ENCODE results near the gene FHIT. TPM values are rescaled to one million over a fixed set of nuclear protein-coding genes. Genes with fewer than 3 reads are reported as not detected.

The FHIT gene
- total and polyA plus RNA-seq, 2 experiments from 2014 or later, result 0.22 to 0.90 TPM

- H3K4me2 ChIP-seq (ENCODE audit: unreplicated experiment), result no peak overlapping the region
- WGBS, 2 experiments (ENCODE audit: low coverage in 1 of 2, low lambda C conversion rate in 2 of 2, missing lambda C conversion rate in 2 of 2), result 54 to 65% methylated on average over 2 of the region's 2 CpGs
- H4K20me1 ChIP-seq (ENCODE audit: insufficient read depth), result no peaks in the 10 kb centered on the region
- no peaks in the 10 kb centered on the region for H3K79me2 ChIP-seq (ENCODE audit: insufficient read depth)
- H3K36me3 ChIP-seq (ENCODE audit: low read depth), result no peaks in the 10 kb centered on the region
- no peak overlapping the region for H3K9ac ChIP-seq
- no peak for DNase-seq
- no peak overlapping the region for H2AFZ ChIP-seq
- H3K9me3 ChIP-seq (ENCODE audit: low read depth), result no peaks in the 10 kb centered on the region
- H3K9me2 ChIP-seq (ENCODE audit: insufficient read depth), result no peaks in the 10 kb centered on the region
- in situ Hi-C loops (cut with MboI), result no loop called here
- H3K27ac ChIP-seq, result no peak overlapping the region
- no peaks in the 10 kb centered on the region for H3K4me1 ChIP-seq (ENCODE audit: insufficient read depth)
- H3K27me3 ChIP-seq (replicated peaks; ENCODE audit: insufficient read depth), result no peaks in the 10 kb centered on the region
- H3F3A ChIP-seq (ENCODE audit: insufficient read depth), result no peaks in the 10 kb centered on the region
- TF ChIP-seq EZH2phosphoT487 (IDR thresholded peaks at IDR 0.05; ENCODE audit: insufficient read depth, low read depth), result no peak
- no peak for TF ChIP-seq EZH2 (IDR thresholded peaks at IDR 0.05; ENCODE audit: insufficient read depth, poor library complexity, severe bottlenecking)
- no peak overlapping the region for H3K4me3 ChIP-seq
Observed at GRCh38 chr3:59894425-59895121, 1356.7 kb downstream of the FHIT start.

GRCh38 chr3:59890639-59891038 is 1360.6 kb downstream of the FHIT start:
- Histone ChIP-seq H3F3A (ENCODE audit: insufficient read depth) (no peaks in the 10 kb centered on the region), H3K36me3 (ENCODE audit: low read depth) (no peaks in the 10 kb centered on the region), H3K4me1 (ENCODE audit: insufficient read depth) (no peaks in the 10 kb centered on the region), H3K27ac (no peak overlapping the region), H3K4me3 (no peak overlapping the region), H3K9me2 (ENCODE audit: insufficient read depth) (no peaks in the 10 kb centered on the region), H3K4me2 (ENCODE audit: unreplicated experiment) (no peak overlapping the region), H3K27me3 (replicated peaks; ENCODE audit: insufficient read depth) (no peaks in the 10 kb centered on the region), H2AFZ (no peak overlapping the region), H3K9me3 (ENCODE audit: low read depth) (no peaks in the 10 kb centered on the region), H3K79me2 (ENCODE audit: insufficient read depth) (no peaks in the 10 kb centered on the region), H3K9ac (no peak overlapping the region), H4K20me1 (ENCODE audit: insufficient read depth) (no peaks in the 10 kb centered on the region)
- WGBS, 2 experiments (ENCODE audit: low coverage in 1 of 2, low lambda C conversion rate in 2 of 2, missing lambda C conversion rate in 2 of 2), result 49 to 55% methylated on average over 3 of the region's 3 CpGs
- DNase-seq, result no peak
- TF ChIP-seq EZH2phosphoT487 (IDR thresholded peaks at IDR 0.05; ENCODE audit: insufficient read depth, low read depth), result no peak
- TF ChIP-seq EZH2 (IDR thresholded peaks at IDR 0.05; ENCODE audit: insufficient read depth, poor library complexity, severe bottlenecking), result no peak
- in situ Hi-C loops (cut with MboI), result no loop called here

DNA sequence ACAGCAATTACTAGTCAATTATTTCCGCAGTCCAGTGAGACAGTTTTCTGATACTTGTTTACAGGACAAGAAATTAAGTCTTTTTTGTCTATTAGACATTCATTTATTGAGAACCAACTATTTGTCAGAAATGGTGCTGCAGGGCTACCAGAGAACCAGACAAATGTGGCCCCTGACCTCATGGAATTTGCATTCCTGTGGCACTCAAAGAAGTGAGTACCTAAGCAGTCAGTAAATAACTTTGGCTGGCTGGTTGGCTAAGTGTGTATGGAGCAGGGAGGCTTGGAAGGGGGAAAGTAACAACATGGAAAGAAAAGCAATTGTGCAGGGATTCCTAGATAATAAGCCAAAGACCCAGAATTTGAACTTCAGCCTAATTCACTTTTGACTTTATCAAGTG is 1364.5 kb downstream of the FHIT start:
- Histone ChIP-seq H4K20me1 (ENCODE audit: insufficient read depth) (no peaks in the 10 kb centered on the region), H3K4me2 (ENCODE audit: unreplicated experiment) (no peak overlapping the region), H3K27ac (no peak overlapping the region), H3K9ac (no peak overlapping the region), H3K27me3 (replicated peaks; ENCODE audit: insufficient read depth) (no peaks in the 10 kb centered on the region), H3K9me3 (ENCODE audit: low read depth) (no peaks in the 10 kb centered on the region), H3K79me2 (ENCODE audit: insufficient read depth) (no peaks in the 10 kb centered on the region), H3K4me3 (no peak overlapping the region), H3K4me1 (ENCODE audit: insufficient read depth) (no peaks in the 10 kb centered on the region), H3K9me2 (ENCODE audit: insufficient read depth) (no peaks in the 10 kb centered on the region), H3K36me3 (ENCODE audit: low read depth) (no peaks in the 10 kb centered on the region), H3F3A (ENCODE audit: insufficient read depth) (no peaks in the 10 kb centered on the region), H2AFZ (no peak overlapping the region)
- TF ChIP-seq EZH2 (IDR thresholded peaks at IDR 0.05; ENCODE audit: insufficient read depth, poor library complexity, severe bottlenecking) (no peak), EZH2phosphoT487 (IDR thresholded peaks at IDR 0.05; ENCODE audit: insufficient read depth, low read depth) (no peak)
- 46 to 56% methylated on average over 1 of the region's 1 CpG for WGBS, 2 experiments (ENCODE audit: low coverage in 1 of 2, low lambda C conversion rate in 2 of 2, missing lambda C conversion rate in 2 of 2)
- DNase-seq, result no peak
- in situ Hi-C loops (cut with MboI), result no loop called here

GRCh38 chr3:59885899-59886400 is 1365.3 kb downstream of the FHIT start:
- no peak for TF ChIP-seq EZH2phosphoT487 (IDR thresholded peaks at IDR 0.05; ENCODE audit: insufficient read depth, low read depth)
- TF ChIP-seq EZH2 (IDR thresholded peaks at IDR 0.05; ENCODE audit: insufficient read depth, poor library complexity, severe bottlenecking), result no peak
- H3K9me2 ChIP-seq (ENCODE audit: insufficient read depth), result no peaks in the 10 kb centered on the region
- no peak for DNase-seq
- H2AFZ ChIP-seq, result no peak overlapping the region
- 81 to 98% methylated on average over 2 of the region's 2 CpGs for WGBS, 2 experiments (ENCODE audit: low coverage in 1 of 2, low lambda C conversion rate in 2 of 2, missing lambda C conversion rate in 2 of 2)
- H4K20me1 ChIP-seq (ENCODE audit: insufficient read depth), result no peaks in the 10 kb centered on the region
- H3K9me3 ChIP-seq (ENCODE audit: low read depth), result no peaks in the 10 kb centered on the region
- H3K27ac ChIP-seq, result no peak overlapping the region
- no peaks in the 10 kb centered on the region for H3K27me3 ChIP-seq (replicated peaks; ENCODE audit: insufficient read depth)
- in situ Hi-C loops (cut with MboI), result no loop called here
- no peak overlapping the region for H3K4me3 ChIP-seq
- H3K4me1 ChIP-seq (ENCODE audit: insufficient read depth), result no peaks in the 10 kb centered on the region
- no peak overlapping the region for H3K9ac ChIP-seq
- H3K79me2 ChIP-seq (ENCODE audit: insufficient read depth), result no peaks in the 10 kb centered on the region
- no peaks in the 10 kb centered on the region for H3F3A ChIP-seq (ENCODE audit: insufficient read depth)
- H3K4me2 ChIP-seq (ENCODE audit: unreplicated experiment), result no peak overlapping the region
- no peaks in the 10 kb centered on the region for H3K36me3 ChIP-seq (ENCODE audit: low read depth)

Measured in GM23248 (cell line).